Right lobe of liver (tissue), 6 donors: Measurements from ENCODE around the gene NTM. TPM values are rescaled to one million over a fixed set of nuclear protein-coding genes. Genes with fewer than 3 reads are reported as not detected.

Experiments
- ATAC-seq, 4 donors: fragments of 200-7000 bp; cut with Tn5 transposase; one replicate each; pipeline ENCODE4 v1.9.1; 2020; ENCODE audit warnings: mild to moderate bottlenecking in 4 of 4, moderate library complexity in 4 of 4
- DNase-seq, 3 donors: peaks; one replicate each; pipeline ENCODE4 v3.0.0-alpha.2; 2020
- H3K27ac ChIP-seq, 3 donors: fragments of 200-600 bp; one replicate each; pipeline ENCODE4 v1.8.0; 2022
- H3K27me3 ChIP-seq, 2 donors: fragments of 200-600 bp; one replicate each; pipeline ENCODE4 v1.8.0; 2022
- H3K36me3 ChIP-seq, 4 donors: fragments of 200-600 bp; sonication (generic) in 1 of 4; one replicate each; pipeline versions ENCODE4 v1.5.1 to v1.8.0; 2017 to 2022; ENCODE audit warnings: control low read depth in 1 of 4
- H3K4me1 ChIP-seq, 4 donors: fragments of 200-600 bp; sonication (generic) in 1 of 4; one replicate each; pipeline versions ENCODE4 v1.5.1 to v1.8.0; 2017 to 2022; ENCODE audit warnings: control low read depth in 1 of 4
- H3K4me3 ChIP-seq, 3 donors: fragments of 200-600 bp; one replicate each; pipeline ENCODE4 v1.8.0; 2022
- H3K9me3 ChIP-seq, 4 donors: fragments of 200-600 bp; sonication (generic) in 1 of 4; one replicate each; pipeline versions ENCODE4 v1.5.1 to v1.8.0; 2017 to 2022; ENCODE audit warnings: control low read depth in 1 of 4
- CTCF ChIP-seq, 4 donors: fragments of 200-600 bp in 3 of 4; fragments of 450-650 bp in 1 of 4; IDR thresholded peaks; one replicate each; pipeline versions ENCODE4 v1.5.1 to v1.8.0; 2016 to 2022; ENCODE audit warnings: antibody characterized with exemption in 4 of 4, mild to moderate bottlenecking in 2 of 4
- POLR2A ChIP-seq: fragments of 450-650 bp; IDR thresholded peaks from one replicate; pipeline ENCODE4 v1.6.1; 2017; ENCODE audit warnings: antibody characterized with exemption, mild to moderate bottlenecking
- WGBS: methylation state at CpG from one replicate; pipeline ENCODE4 v1.1.6; 2018; ENCODE audit warnings: low coverage, low lambda C conversion rate; ENCODE audit not compliant: insufficient coverage; ENCODE audit errors: missing lambda C conversion rate; 5-methylcytosine and 5-hydroxymethylcytosine counted together
- intact Hi-C, 2 donors: fragments of 100-400 bp; cut with DNase I; formaldehyde crosslinking; loops; one replicate each; pipeline versions ENCODE4 v1.11.2 to v1.14.1; 2022
- total RNA-seq, 6 experiments: library from RNA; depleted of rRNA in 2 of 6; stranded (reverse); fragments of >200 nt in 2 of 6; fragmentation: NEBNext Ultra II Directional in 3 of 6; extraction: Animal tissue kit (Norgen Biotek cat#: 25700) in 3 of 6; gene quantifications; one replicate each; pipeline versions ENCODE4 v1.1.0 to v1.2.4, GENCODE V29; 2016 to 2023
- donor health status: DM: no; HTN: yes; CAD: no.
- donor health status: DM: no; HTN: no; CAD: no.
- donor health status: DM: no; HTN: no; CAD: no.
- donor health status: DM: no; HTN: yes; CAD: no.
- donor health status: DM: no; HTN: yes; CAD: no.

NTM gene
- total RNA-seq, 6 experiments from 2014 or later: 0.35 TPM; not detected in 5

GRCh38 chr11:131449036-131450019 is 78.9 kb downstream of the NTM start:
- H3K36me3 ChIP-seq: no peaks in the 10 kb centered on the region
- H3K4me3 ChIP-seq: no peak overlapping the region
- H3K9me3 ChIP-seq: no peaks in the 10 kb centered on the region
- no peaks in the 10 kb centered on the region for H3K4me1 ChIP-seq
- TF ChIP-seq POLR2A (no peak), CTCF (IDR thresholded peaks at IDR 0.05) (no peak)
- 51% methylated on average over 11 of the region's 17 CpGs for WGBS
- DNase-seq (no peak), ATAC-seq (no peak)
- H3K27ac ChIP-seq: no peak overlapping the region
- intact Hi-C loops: no loop called here
- no peaks in the 10 kb centered on the region for H3K27me3 ChIP-seq

GRCh38 chr11:131454490-131454889 is 84.1 kb downstream of the NTM start:
- Histone ChIP-seq H3K4me3 (no peak overlapping the region), H3K27ac (no peak overlapping the region), H3K36me3 (no peaks in the 10 kb centered on the region), H3K4me1 (no peaks in the 10 kb centered on the region), H3K9me3 (no peaks in the 10 kb centered on the region), H3K27me3 (no peaks in the 10 kb centered on the region)
- 54% methylated on average over 5 of the region's 5 CpGs for WGBS
- DNase-seq (no peak), ATAC-seq (no peak)
- intact Hi-C loops: no loop called here
- no peak for TF ChIP-seq CTCF (IDR thresholded peaks at IDR 0.05)

- 54% methylated on average over 4 of the region's 9 CpGs for WGBS
- intact Hi-C loops: no loop called here
- Histone ChIP-seq H3K4me3 (no peak overlapping the region), H3K9me3 (no peaks in the 10 kb centered on the region), H3K36me3 (no peaks in the 10 kb centered on the region), H3K27ac (no peak overlapping the region), H3K27me3 (no peaks in the 10 kb centered on the region), H3K4me1 (no peaks in the 10 kb centered on the region)
- TF ChIP-seq CTCF (IDR thresholded peaks at IDR 0.05) (no peak), POLR2A (no peak)
- no peak for ATAC-seq
- no peak for DNase-seq
These were observed 84.6 kb downstream of the NTM start for GRCh38 chr11:131454989-131455388.

- intact Hi-C loops: no loop called here
These were observed 85.7 kb downstream of the NTM start for GRCh38 chr11:131455843-131456704.

More at GRCh38 chr11:131455843-131456704, 85.7 kb downstream of the NTM start:
- TF ChIP-seq CTCF (IDR thresholded peaks at IDR 0.05): no peak
- no peak for TF ChIP-seq POLR2A
- Histone ChIP-seq H3K4me1 (no peaks in the 10 kb centered on the region), H3K4me3 (no peak overlapping the region), H3K36me3 (no peaks in the 10 kb centered on the region), H3K9me3 (no peaks in the 10 kb centered on the region), H3K27ac (no peak overlapping the region), H3K27me3 (no peaks in the 10 kb centered on the region)
- 51% methylated on average over 9 of the region's 9 CpGs for WGBS
- DNase-seq: no peak
- no peak for ATAC-seq
